Kidney (tissue), 14 donors: ENCODE results near the gene TNFSF13. TPM values are rescaled to one million over a fixed set of nuclear protein-coding genes. Genes with fewer than 3 reads are reported as not detected.
A peak's percentile ranks its signal among the peaks of the same experiment; 100 is the strongest.

Source experiments
- DNase-seq, 5 donors: peaks; one replicate each; pipeline ENCODE4 v3.0.0-alpha.2; 2013 to 2020
- FAIRE-seq: peaks from 2 replicates; lab custom pipeline; 2012; peaks lifted over from hg19 to GRCh38; lab: Jason Lieb, UNC
- H3K27ac ChIP-seq, 2 donors: one replicate each; pipeline ENCODE4 v1.7.0; 2013; ENCODE audit warnings: low read depth in 2 of 2, low read length in 2 of 2, inconsistent platforms in 1 of 2
- H3K27me3 ChIP-seq: one replicate; pipeline ENCODE4 v1.7.1; 2013; ENCODE audit warnings: low read length, inconsistent platforms; ENCODE audit not compliant: control insufficient read depth, insufficient read depth
- H3K36me3 ChIP-seq, 3 donors: one replicate each; pipeline versions ENCODE4 v1.7.0 to v1.7.1; 2013; ENCODE audit warnings: low read length in 3 of 3, control low read depth in 1 of 3, inconsistent platforms in 1 of 3; ENCODE audit not compliant: insufficient read depth in 3 of 3, control insufficient read depth in 2 of 3
- H3K4me1 ChIP-seq, 3 donors: one replicate each; pipeline versions ENCODE4 v1.7.0 to v1.7.1; 2013; ENCODE audit warnings: low read length in 3 of 3, inconsistent platforms in 1 of 3, low read depth in 1 of 3; ENCODE audit not compliant: control insufficient read depth in 2 of 3, insufficient read depth in 2 of 3
- H3K4me3 ChIP-seq, 3 donors: one replicate each; pipeline versions ENCODE4 v1.7.0 to v1.8.1; 2013; ENCODE audit warnings: low read length in 3 of 3, control low read depth in 1 of 3, inconsistent platforms in 1 of 3
- H3K9ac ChIP-seq, 3 donors: one replicate each; pipeline versions ENCODE4 v1.7.0 to v1.7.1; 2013; ENCODE audit warnings: low read length in 3 of 3, control low read depth in 1 of 3, inconsistent platforms in 1 of 3
- H3K9me3 ChIP-seq, 3 donors: one replicate each; pipeline versions ENCODE4 v1.7.0 to v1.7.1; 2013; ENCODE audit warnings: low read length in 3 of 3, control low read depth in 1 of 3, inconsistent platforms in 1 of 3; ENCODE audit not compliant: control insufficient read depth in 2 of 3, insufficient read depth in 1 of 3
- CTCF ChIP-seq: IDR thresholded peaks from 3 replicates; pipeline ENCODE4 v1.5.1; 2012; ENCODE audit warnings: mild to moderate bottlenecking, moderate library complexity, borderline replicate concordance; ENCODE audit not compliant: insufficient read depth; ENCODE audit errors: extremely low read depth
- intact Hi-C: fragments of 100-400 bp; cut with DNase I; formaldehyde crosslinking; loops from one replicate; pipeline ENCODE4 v1.11.1; 2022
- polyA plus RNA-seq: library from polyadenylated mRNA; stranded (reverse); fragments of 350-450 nt; fragmentation: Illumina TruSeq; extraction: RNeasy Lipid Tissue Mini Kit (QIAGEN cat#74804); gene quantifications from one replicate; pipeline ENCODE4 v1.2.3, GENCODE V29; 2014; ENCODE audit warnings: low read depth, low replicate concordance; ENCODE audit not compliant: insufficient read depth
- total RNA-seq: library from RNA; stranded (reverse); fragmentation: NEBNext Ultra II Directional; extraction: Animal tissue kit (Norgen Biotek cat#: 25700); gene quantifications from one replicate; pipeline ENCODE4 v1.2.1, GENCODE V29; 2021
- donor health status: control.
- donor health status: control.
- donor health status: control.
- donor health status: control.
- donor health status: control.
- donor health status: DM: yes; HTN: yes; CAD: no.
- donor health status: Normal renal cell carcinoma (clear cell type).

The TNFSF13 gene
- total and polyA plus RNA-seq, 2 donors from 2014 or later: 68.6 to 99.2 TPM

- intact Hi-C loops: no loop called here
- peak overlapping the region in 1 of 3 donors; percentile 37 for H3K4me3 ChIP-seq
- peaks cover 10 to 44% (median 33%) of the 10 kb centered on the region in 3 donors for H3K36me3 ChIP-seq
- H3K9ac ChIP-seq: peak overlapping the region in 2 of 3 donors; percentile 32 to 40
- peak; percentile 89 for TF ChIP-seq CTCF
- no peak overlapping the region for H3K27ac ChIP-seq
- DNase-seq: peak; percentile 88 to 95 (median 91)
- H3K4me1 ChIP-seq: peaks cover 0 to 11% (median 10%) of the 10 kb centered on the region in 3 donors
- no peaks in the 10 kb centered on the region for H3K9me3 ChIP-seq
- no peaks in the 10 kb centered on the region for H3K27me3 ChIP-seq
- FAIRE-seq: no peak
Observed at GRCh38 chr17:7589204-7589868, 30.8 kb downstream of the TNFSF13 start.

DNA sequence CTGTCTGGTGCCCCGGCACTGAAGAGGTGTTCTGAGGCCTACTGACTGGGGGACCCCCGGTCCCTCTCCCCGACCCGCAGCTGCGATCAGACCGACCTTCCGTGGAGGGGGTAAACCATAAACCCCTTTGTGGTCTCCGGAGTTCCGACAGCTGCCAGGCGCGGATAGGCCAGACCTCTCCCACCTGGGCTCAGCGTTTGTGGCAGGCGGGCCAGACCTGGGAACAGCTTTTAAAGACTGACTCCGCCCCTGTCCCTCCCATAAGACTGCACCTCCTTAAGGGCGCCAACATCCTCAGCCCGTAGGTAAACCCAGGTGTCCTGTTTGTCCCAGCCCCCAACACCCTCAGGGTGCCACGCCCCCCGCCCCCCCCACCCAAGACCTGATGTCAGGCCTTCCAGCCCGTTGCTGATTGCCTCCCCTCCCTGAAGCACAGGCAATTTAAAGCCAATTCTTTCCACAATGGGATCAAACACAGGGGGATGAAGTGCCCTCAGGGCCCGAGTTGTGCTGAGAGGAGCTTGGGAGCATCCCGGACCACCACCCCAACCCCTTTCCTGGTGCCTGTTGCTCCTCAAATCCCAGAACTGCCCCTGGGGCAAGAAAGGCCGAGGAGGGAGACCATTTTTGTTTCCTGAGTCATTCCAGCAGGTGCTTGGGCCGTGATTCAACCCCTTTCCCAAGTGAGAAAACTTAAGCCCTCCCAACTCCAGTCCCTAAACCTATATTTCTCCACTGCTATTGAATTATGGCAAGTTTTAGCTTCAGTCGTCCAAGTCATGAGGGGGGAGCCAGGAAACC, 31.5 kb downstream of the TNFSF13 start, which contains the start of gene SOX15:
Gene SOX15 (minus strand): TSS at position 204 of the 801 bp plus-strand sequence. CDS start 418 bp downstream, outside the sequence.
- DNase-seq (peak in 2 of 5 donors; percentile 75 to 81), FAIRE-seq (no peak)
- no peak for TF ChIP-seq CTCF
- no peak within 1 kb of the TSS for H3K27ac ChIP-seq
- H3K9me3 ChIP-seq: no peaks in the 10 kb centered on the region
- intact Hi-C loops: no loop called here
- H3K9ac ChIP-seq: peak within 1 kb of the TSS in 2 of 3 donors; percentile 32 to 40
- H3K4me1 ChIP-seq: peaks cover 0 to 7% (median 7%) of the 10 kb centered on the region in 3 donors
- H3K36me3 ChIP-seq: peaks cover 12 to 48% (median 37%) of the 10 kb centered on the region in 3 donors
- peak within 1 kb of the TSS in 1 of 3 donors; percentile 37 for H3K4me3 ChIP-seq
- no peaks in the 10 kb centered on the region for H3K27me3 ChIP-seq

DNA sequence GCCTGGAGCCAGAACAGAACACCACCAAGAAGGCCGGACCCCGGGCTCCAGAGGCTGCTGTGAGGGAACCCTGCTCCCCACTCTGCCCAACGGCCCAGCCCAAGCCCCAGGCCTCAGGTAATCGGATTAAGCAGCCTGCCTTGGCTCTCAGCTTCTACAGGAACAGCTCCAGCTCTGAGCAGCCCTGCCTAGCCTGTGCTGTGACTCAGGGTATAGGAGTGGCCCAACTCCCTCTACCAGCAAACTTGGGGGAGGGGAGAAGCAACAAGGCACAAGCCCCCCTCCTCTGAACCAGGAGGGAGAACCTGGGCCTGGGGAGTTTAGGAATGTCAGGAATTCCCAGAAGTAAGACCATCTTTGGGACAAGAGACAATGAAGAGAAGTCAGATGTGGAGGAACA, 32.2 kb downstream of the TNFSF13 start:
- FAIRE-seq: no peak
- Histone ChIP-seq H3K9ac (no peak overlapping the region), H3K4me1 (peaks cover 0 to 7% (median 7%) of the 10 kb centered on the region in 3 donors), H3K9me3 (no peaks in the 10 kb centered on the region), H3K4me3 (no peak overlapping the region), H3K27ac (no peak overlapping the region), H3K36me3 (peaks cover 13 to 54% (median 43%) of the 10 kb centered on the region in 3 donors), H3K27me3 (no peaks in the 10 kb centered on the region)
- TF ChIP-seq CTCF: no peak
- DNase-seq: peak in 1 of 5 donors; percentile 43
- intact Hi-C loops: no loop called here
